ENCODE data around the gene MRPS11.

The MRPS11 gene

DNA sequence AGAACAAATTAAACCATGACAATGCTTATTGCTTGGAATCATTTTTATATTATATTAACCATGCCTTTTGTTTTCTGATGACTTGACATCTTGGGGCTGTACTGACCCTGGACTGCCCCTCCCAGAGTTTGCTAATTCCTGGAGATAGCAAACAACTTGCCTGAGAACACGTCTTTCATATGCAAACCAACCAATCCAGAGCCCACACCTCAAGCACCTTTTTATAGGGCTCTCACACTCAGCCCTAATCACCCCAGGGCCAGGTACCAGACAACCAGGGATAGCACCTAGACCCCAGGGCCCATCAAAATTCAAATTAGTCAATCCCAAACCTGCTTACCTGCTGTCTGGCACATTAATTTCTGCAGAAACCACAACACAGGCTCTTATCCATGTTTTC, 36.9 kb downstream of the MRPS11 start:
- H3K27ac ChIP-seq (ENCODE audit: insufficient read depth in 1 of 2, low read depth in 1 of 2, low read length in 2 of 2, poor library complexity in 1 of 2, severe bottlenecking in 2 of 2) = no peak overlapping the region

DNA sequence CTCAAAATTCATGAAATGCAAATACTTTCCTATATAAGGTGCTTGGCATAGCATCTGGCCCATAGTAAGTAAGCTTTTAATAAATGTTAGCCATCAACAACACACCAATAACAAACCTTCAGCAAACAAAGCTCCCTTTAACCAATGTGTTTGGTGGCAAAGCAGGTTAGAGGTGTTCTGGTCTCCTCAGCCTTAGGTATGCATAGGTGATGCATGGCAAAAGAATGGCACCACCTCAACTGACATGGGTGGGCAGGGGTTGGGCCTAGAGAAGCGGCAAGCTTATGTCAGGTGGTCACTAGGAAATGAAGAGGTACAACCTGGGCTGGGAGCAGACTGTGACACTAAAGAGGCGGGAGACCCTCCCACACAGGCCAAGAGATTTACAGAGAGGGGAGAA, 38.2 kb downstream of the MRPS11 start:
- H3K4me1 ChIP-seq (ENCODE audit: control extremely low read depth in 1 of 4, control insufficient read depth in 4 of 4, insufficient read depth in 4 of 4, low read length in 3 of 4) = no peaks in the 10 kb centered on the region
- no peak overlapping the region for H3K4me3 ChIP-seq (ENCODE audit: control insufficient read depth in 1 of 7, extremely low read depth in 1 of 7, insufficient read depth in 4 of 7, low read depth in 2 of 7, low read length in 6 of 7)
- no peak overlapping the region for H3K27ac ChIP-seq (ENCODE audit: insufficient read depth in 1 of 2, low read depth in 1 of 2, low read length in 2 of 2, poor library complexity in 1 of 2, severe bottlenecking in 2 of 2)
- WGBS (ENCODE audit: insufficient coverage) = 100% methylated on average over 2 of the region's 2 CpGs
- H3K36me3 ChIP-seq (ENCODE audit: control insufficient read depth in 4 of 4, insufficient read depth in 4 of 4, low read length in 3 of 4) = peaks cover 0 to 21% (median 11%) of the 10 kb centered on the region in 4 experiments
- no peak for DNase-seq
- POLR2A ChIA-PET = no interaction called here
- CTCF ChIA-PET = no interaction called here
- H3K9me3 ChIP-seq (ENCODE audit: control extremely low read depth in 1 of 5, control insufficient read depth in 4 of 5, insufficient read depth in 2 of 5, low read depth in 1 of 5, low read length in 4 of 5) = no peaks in the 10 kb centered on the region
- no peaks in the 10 kb centered on the region for H3K27me3 ChIP-seq (replicated peaks in 2 of 5; ENCODE audit: control insufficient read depth in 4 of 5, insufficient read depth in 5 of 5, low read length in 4 of 5)

More for the DNA sequence above, 36.9 kb downstream of the MRPS11 start:
- no peaks in the 10 kb centered on the region for H3K9me3 ChIP-seq (ENCODE audit: control extremely low read depth in 1 of 5, control insufficient read depth in 4 of 5, insufficient read depth in 2 of 5, low read depth in 1 of 5, low read length in 4 of 5)
- ChIA-PET POLR2A (no interaction called here), CTCF (no interaction called here)
- DNase-seq = no peak
- no peaks in the 10 kb centered on the region for H3K4me1 ChIP-seq (ENCODE audit: control extremely low read depth in 1 of 4, control insufficient read depth in 4 of 4, insufficient read depth in 4 of 4, low read length in 3 of 4)
- no peaks in the 10 kb centered on the region for H3K27me3 ChIP-seq (replicated peaks in 2 of 5; ENCODE audit: control insufficient read depth in 4 of 5, insufficient read depth in 5 of 5, low read length in 4 of 5)
- no peak overlapping the region for H3K4me3 ChIP-seq (ENCODE audit: control insufficient read depth in 1 of 7, extremely low read depth in 1 of 7, insufficient read depth in 4 of 7, low read depth in 2 of 7, low read length in 6 of 7)
- WGBS (ENCODE audit: insufficient coverage) = no CpG with 5 or more reads among the region's 1 CpG
- peaks cover 0 to 13% (median 4%) of the 10 kb centered on the region in 4 experiments for H3K36me3 ChIP-seq (ENCODE audit: control insufficient read depth in 4 of 4, insufficient read depth in 4 of 4, low read length in 3 of 4)

DNA sequence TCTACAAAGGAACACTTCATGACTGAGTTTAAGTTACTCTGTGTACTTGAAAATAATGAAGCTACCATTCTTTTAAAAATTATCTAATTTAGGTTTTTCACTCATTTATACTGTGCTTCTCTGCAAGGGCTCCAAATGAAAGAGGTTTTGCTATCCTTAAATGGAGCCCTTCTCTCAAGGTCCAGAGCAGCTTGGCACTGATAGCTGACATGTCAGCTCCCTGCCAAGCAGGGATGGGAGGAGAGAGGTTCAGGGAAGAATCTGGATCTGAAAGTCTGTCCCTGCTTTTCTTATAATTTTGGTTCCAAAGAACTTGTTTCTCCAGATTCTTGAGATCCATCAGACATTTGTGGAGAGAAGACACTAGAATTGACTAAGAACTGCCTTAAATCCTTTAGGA, 39.1 kb downstream of the MRPS11 start:
- Histone ChIP-seq H3K36me3 (ENCODE audit: control insufficient read depth in 4 of 4, insufficient read depth in 4 of 4, low read length in 3 of 4) (peaks cover under 1 to 26% (median 15%) of the 10 kb centered on the region in 4 experiments), H3K27ac (ENCODE audit: insufficient read depth in 1 of 2, low read depth in 1 of 2, low read length in 2 of 2, poor library complexity in 1 of 2, severe bottlenecking in 2 of 2) (no peak overlapping the region), H3K4me1 (ENCODE audit: control extremely low read depth in 1 of 4, control insufficient read depth in 4 of 4, insufficient read depth in 4 of 4, low read length in 3 of 4) (no peaks in the 10 kb centered on the region), H3K9me3 (ENCODE audit: control extremely low read depth in 1 of 5, control insufficient read depth in 4 of 5, insufficient read depth in 2 of 5, low read depth in 1 of 5, low read length in 4 of 5) (no peaks in the 10 kb centered on the region), H3K4me3 (ENCODE audit: control insufficient read depth in 1 of 7, extremely low read depth in 1 of 7, insufficient read depth in 4 of 7, low read depth in 2 of 7, low read length in 6 of 7) (no peak overlapping the region), H3K27me3 (replicated peaks in 2 of 5; ENCODE audit: control insufficient read depth in 4 of 5, insufficient read depth in 5 of 5, low read length in 4 of 5) (no peaks in the 10 kb centered on the region)
- no peak for DNase-seq
- ChIA-PET CTCF (no interaction called here), POLR2A (no interaction called here)

DNA sequence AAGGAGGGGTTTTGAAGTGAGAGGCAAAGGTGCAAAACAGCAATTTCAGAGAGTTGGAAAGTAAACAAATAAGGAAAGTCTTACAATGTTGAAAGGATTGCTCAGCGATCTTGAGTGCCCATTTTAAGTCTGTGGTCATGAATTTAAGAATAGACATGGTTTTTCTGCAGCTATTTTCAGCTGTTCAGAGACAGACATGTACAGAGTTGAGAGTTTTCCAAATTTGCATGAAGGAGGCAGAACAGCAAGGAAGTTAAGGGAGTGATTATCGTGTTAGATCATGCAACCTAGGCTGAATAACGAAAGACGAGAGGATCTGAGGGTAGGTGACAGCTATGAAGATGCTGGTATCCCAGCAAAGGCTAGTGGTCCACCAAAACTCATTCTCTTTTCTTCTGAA, 41.8 kb downstream of the MRPS11 start:
- Histone ChIP-seq H3K4me3 (ENCODE audit: control insufficient read depth in 1 of 7, extremely low read depth in 1 of 7, insufficient read depth in 4 of 7, low read depth in 2 of 7, low read length in 6 of 7) (no peak overlapping the region), H3K27me3 (replicated peaks in 2 of 5; ENCODE audit: control insufficient read depth in 4 of 5, insufficient read depth in 5 of 5, low read length in 4 of 5) (no peaks in the 10 kb centered on the region), H3K9me3 (ENCODE audit: control extremely low read depth in 1 of 5, control insufficient read depth in 4 of 5, insufficient read depth in 2 of 5, low read depth in 1 of 5, low read length in 4 of 5) (no peaks in the 10 kb centered on the region), H3K4me1 (ENCODE audit: control extremely low read depth in 1 of 4, control insufficient read depth in 4 of 4, insufficient read depth in 4 of 4, low read length in 3 of 4) (no peaks in the 10 kb centered on the region), H3K36me3 (ENCODE audit: control insufficient read depth in 4 of 4, insufficient read depth in 4 of 4, low read length in 3 of 4) (peaks cover 8 to 31% (median 18%) of the 10 kb centered on the region in 4 experiments), H3K27ac (ENCODE audit: insufficient read depth in 1 of 2, low read depth in 1 of 2, low read length in 2 of 2, poor library complexity in 1 of 2, severe bottlenecking in 2 of 2) (no peak overlapping the region)
- ChIA-PET POLR2A (no interaction called here), CTCF (no interaction called here)
- DNase-seq = no peak
- WGBS (ENCODE audit: insufficient coverage) = 100% methylated on average over 4 of the region's 4 CpGs

DNA sequence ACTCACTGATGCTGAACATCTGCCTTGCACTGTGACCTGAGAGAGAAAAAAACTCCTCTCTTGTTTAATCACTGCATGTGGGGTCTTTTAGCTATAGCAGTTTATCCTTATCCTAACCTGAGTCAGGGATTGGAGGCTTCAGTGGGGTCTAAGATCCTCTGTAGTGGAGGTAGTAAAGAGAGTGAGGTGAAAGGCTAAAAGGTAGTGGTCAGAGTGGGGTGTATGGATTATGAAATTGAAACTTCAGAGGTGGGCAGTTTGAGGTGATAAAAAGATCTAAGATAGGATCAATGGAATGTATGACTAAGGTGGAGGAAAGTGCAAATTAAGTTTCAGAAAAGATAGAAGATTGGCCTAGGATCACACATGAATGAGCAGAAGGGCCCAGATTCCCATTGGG, 42.5 kb downstream of the MRPS11 start:
- no peak for DNase-seq
- Histone ChIP-seq H3K4me1 (ENCODE audit: control extremely low read depth in 1 of 4, control insufficient read depth in 4 of 4, insufficient read depth in 4 of 4, low read length in 3 of 4) (no peaks in the 10 kb centered on the region), H3K4me3 (ENCODE audit: control insufficient read depth in 1 of 7, extremely low read depth in 1 of 7, insufficient read depth in 4 of 7, low read depth in 2 of 7, low read length in 6 of 7) (no peak overlapping the region), H3K9me3 (ENCODE audit: control extremely low read depth in 1 of 5, control insufficient read depth in 4 of 5, insufficient read depth in 2 of 5, low read depth in 1 of 5, low read length in 4 of 5) (no peaks in the 10 kb centered on the region), H3K36me3 (ENCODE audit: control insufficient read depth in 4 of 4, insufficient read depth in 4 of 4, low read length in 3 of 4) (peaks cover 8 to 31% (median 17%) of the 10 kb centered on the region in 4 experiments), H3K27ac (ENCODE audit: insufficient read depth in 1 of 2, low read depth in 1 of 2, low read length in 2 of 2, poor library complexity in 1 of 2, severe bottlenecking in 2 of 2) (no peak overlapping the region), H3K27me3 (replicated peaks in 2 of 5; ENCODE audit: control insufficient read depth in 4 of 5, insufficient read depth in 5 of 5, low read length in 4 of 5) (no peaks in the 10 kb centered on the region)
- ChIA-PET POLR2A (no interaction called here), CTCF (no interaction called here)

DNA sequence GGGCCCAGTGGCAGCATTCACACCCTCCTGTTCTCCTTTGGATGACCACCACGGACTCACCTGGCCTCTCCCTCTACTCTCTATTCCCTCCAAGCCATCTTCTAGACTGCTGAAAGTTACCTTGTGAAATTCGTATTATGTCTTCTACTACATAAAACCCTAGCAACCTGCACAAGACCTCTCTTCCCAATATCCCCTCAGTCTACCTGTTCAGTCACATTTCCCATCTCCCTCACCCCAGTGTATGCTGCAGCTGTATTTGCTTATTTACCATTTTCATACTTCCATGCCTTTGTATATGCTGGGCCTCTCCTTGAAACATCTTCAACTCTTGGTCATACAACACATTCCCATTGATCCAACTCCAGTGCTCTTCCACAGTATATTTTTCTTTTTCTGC, 43.7 kb downstream of the MRPS11 start:
- no peaks in the 10 kb centered on the region for H3K4me1 ChIP-seq (ENCODE audit: control extremely low read depth in 1 of 4, control insufficient read depth in 4 of 4, insufficient read depth in 4 of 4, low read length in 3 of 4)
- ChIA-PET CTCF (no interaction called here), POLR2A (no interaction called here)
- H3K4me3 ChIP-seq (ENCODE audit: control insufficient read depth in 1 of 7, extremely low read depth in 1 of 7, insufficient read depth in 4 of 7, low read depth in 2 of 7, low read length in 6 of 7) = no peak overlapping the region
- H3K27me3 ChIP-seq (replicated peaks in 2 of 5; ENCODE audit: control insufficient read depth in 4 of 5, insufficient read depth in 5 of 5, low read length in 4 of 5) = no peaks in the 10 kb centered on the region
- H3K9me3 ChIP-seq (ENCODE audit: control extremely low read depth in 1 of 5, control insufficient read depth in 4 of 5, insufficient read depth in 2 of 5, low read depth in 1 of 5, low read length in 4 of 5) = no peaks in the 10 kb centered on the region
- H3K36me3 ChIP-seq (ENCODE audit: control insufficient read depth in 4 of 4, insufficient read depth in 4 of 4, low read length in 3 of 4) = peaks cover 8 to 31% (median 17%) of the 10 kb centered on the region in 4 experiments
- no peak for DNase-seq
- 100% methylated on average over 2 of the region's 2 CpGs for whole genome bisulfite sequencing (ENCODE audit: insufficient coverage)
- no peak overlapping the region for H3K27ac ChIP-seq (ENCODE audit: insufficient read depth in 1 of 2, low read depth in 1 of 2, low read length in 2 of 2, poor library complexity in 1 of 2, severe bottlenecking in 2 of 2)

DNA sequence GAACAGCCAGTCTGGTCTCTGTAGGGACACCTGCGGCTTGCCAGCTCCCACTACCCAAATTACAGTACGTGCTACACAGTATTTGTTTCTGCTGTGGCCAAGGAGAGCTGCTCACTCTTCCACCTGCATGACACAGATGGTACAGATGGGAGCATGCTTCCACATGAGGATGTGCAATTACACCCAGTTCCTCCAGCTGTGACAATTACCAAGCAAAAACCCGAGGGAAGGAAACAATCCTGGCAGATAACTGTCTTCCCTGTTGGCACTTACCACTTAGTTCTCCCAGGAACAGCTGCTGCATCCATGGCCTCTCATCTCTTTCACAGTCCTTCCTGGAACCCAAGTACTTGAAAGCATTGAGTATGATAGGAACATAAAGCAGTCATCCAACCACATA, 44.6 kb downstream of the MRPS11 start:
- Histone ChIP-seq H3K27ac (ENCODE audit: insufficient read depth in 1 of 2, low read depth in 1 of 2, low read length in 2 of 2, poor library complexity in 1 of 2, severe bottlenecking in 2 of 2) (no peak overlapping the region), H3K9me3 (ENCODE audit: control extremely low read depth in 1 of 5, control insufficient read depth in 4 of 5, insufficient read depth in 2 of 5, low read depth in 1 of 5, low read length in 4 of 5) (no peaks in the 10 kb centered on the region), H3K4me1 (ENCODE audit: control extremely low read depth in 1 of 4, control insufficient read depth in 4 of 4, insufficient read depth in 4 of 4, low read length in 3 of 4) (no peaks in the 10 kb centered on the region), H3K36me3 (ENCODE audit: control insufficient read depth in 4 of 4, insufficient read depth in 4 of 4, low read length in 3 of 4) (peaks cover 12 to 34% (median 17%) of the 10 kb centered on the region in 4 experiments), H3K27me3 (replicated peaks in 2 of 5; ENCODE audit: control insufficient read depth in 4 of 5, insufficient read depth in 5 of 5, low read length in 4 of 5) (no peaks in the 10 kb centered on the region), H3K4me3 (ENCODE audit: control insufficient read depth in 1 of 7, extremely low read depth in 1 of 7, insufficient read depth in 4 of 7, low read depth in 2 of 7, low read length in 6 of 7) (no peak overlapping the region)
- DNase-seq = no peak
- 93% methylated on average over 3 of the region's 3 CpGs for WGBS (ENCODE audit: insufficient coverage)
- CTCF ChIA-PET = no interaction called here
- POLR2A ChIA-PET = no interaction called here

DNA sequence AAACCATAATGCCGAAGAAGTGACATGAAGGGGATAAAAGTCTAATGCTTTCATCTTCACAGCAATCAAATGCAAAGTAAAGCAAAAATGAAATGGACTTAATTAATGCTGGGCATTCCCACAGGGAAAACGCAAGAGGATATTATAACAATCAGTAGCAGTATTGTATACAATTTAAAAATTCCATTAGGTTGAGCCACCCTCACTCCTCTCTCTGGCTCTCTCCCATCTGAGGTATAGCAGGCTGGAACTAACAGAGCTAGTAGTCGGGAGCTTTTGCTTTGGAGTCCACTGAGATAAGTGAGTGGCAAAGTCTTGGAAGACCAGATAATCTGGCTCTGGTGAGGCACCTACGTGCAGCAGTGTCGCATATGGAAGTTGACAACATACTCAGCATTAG, 45.1 kb downstream of the MRPS11 start:
- ChIA-PET CTCF (no interaction called here), POLR2A (no interaction called here)
- Histone ChIP-seq H3K9me3 (ENCODE audit: control extremely low read depth in 1 of 5, control insufficient read depth in 4 of 5, insufficient read depth in 2 of 5, low read depth in 1 of 5, low read length in 4 of 5) (no peaks in the 10 kb centered on the region), H3K27ac (ENCODE audit: insufficient read depth in 1 of 2, low read depth in 1 of 2, low read length in 2 of 2, poor library complexity in 1 of 2, severe bottlenecking in 2 of 2) (no peak overlapping the region), H3K4me1 (ENCODE audit: control extremely low read depth in 1 of 4, control insufficient read depth in 4 of 4, insufficient read depth in 4 of 4, low read length in 3 of 4) (no peaks in the 10 kb centered on the region), H3K4me3 (ENCODE audit: control insufficient read depth in 1 of 7, extremely low read depth in 1 of 7, insufficient read depth in 4 of 7, low read depth in 2 of 7, low read length in 6 of 7) (no peak overlapping the region), H3K36me3 (ENCODE audit: control insufficient read depth in 4 of 4, insufficient read depth in 4 of 4, low read length in 3 of 4) (peaks cover 12 to 33% (median 17%) of the 10 kb centered on the region in 4 experiments), H3K27me3 (replicated peaks in 2 of 5; ENCODE audit: control insufficient read depth in 4 of 5, insufficient read depth in 5 of 5, low read length in 4 of 5) (no peaks in the 10 kb centered on the region)
- DNase-seq = no peak
- WGBS (ENCODE audit: insufficient coverage) = 100% methylated on average over 3 of the region's 5 CpGs

Data from common myeloid progenitor, CD34-positive (primary cell).